NCI-H1436 (cell line): ENCODE measurements around the gene PPP4R1.
"Not testable (repeated sequence)": the region's sequence is repeated elsewhere in the genome, so short reads cannot be mapped to it uniquely, and the experiment has no call there.

Source experiments
- DNase-seq: peaks from one replicate; lab custom pipeline; 2025; lab: John Stamatoyannopoulos, UW

The PPP4R1 gene

DNA sequence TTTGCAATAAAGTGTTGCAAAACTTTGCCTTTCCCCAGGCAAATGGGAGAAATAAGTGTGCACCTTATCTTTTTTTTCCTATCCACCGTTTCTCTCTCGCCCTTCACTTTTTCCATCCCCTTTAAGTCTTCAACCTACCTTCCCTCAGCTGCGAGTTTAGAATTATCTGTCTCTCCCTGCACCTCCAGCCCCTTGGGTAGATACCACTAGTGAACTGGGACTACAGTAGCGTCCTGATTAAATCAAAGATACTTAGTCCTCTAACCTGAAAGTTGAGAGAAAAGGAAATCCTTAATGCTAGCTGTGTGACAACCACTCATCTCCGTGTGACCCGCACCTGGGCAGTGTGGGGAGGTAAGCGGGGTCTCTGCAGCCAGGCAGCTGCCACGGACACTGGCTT is 16.1 kb upstream of the PPP4R1 start:
- DNase-seq, result no peak

- no peak for DNase-seq
Observed at GRCh38 chr18:9629709-9630108, 15.3 kb upstream of the PPP4R1 start.

DNA sequence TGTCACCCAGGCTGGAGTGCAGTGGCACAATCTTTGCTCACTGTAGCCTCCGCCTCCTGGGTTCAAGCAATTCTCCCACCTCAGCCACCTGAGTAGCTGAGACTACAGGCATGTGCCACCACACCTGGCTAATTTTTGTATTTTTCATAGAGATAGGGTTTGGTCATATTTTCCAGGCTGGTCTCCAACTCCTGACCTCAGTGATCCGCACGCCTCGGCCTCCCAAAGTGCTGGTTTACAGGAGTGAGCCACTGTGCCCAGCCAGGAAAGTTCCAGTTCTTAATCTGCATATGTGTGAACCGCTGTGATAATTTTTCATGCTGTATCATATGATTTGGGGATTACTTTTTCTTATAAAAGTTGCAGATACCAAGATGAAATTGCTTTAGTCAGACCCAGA is 14.6 kb upstream of the PPP4R1 start:
- DNase-seq, result no peak

DNA sequence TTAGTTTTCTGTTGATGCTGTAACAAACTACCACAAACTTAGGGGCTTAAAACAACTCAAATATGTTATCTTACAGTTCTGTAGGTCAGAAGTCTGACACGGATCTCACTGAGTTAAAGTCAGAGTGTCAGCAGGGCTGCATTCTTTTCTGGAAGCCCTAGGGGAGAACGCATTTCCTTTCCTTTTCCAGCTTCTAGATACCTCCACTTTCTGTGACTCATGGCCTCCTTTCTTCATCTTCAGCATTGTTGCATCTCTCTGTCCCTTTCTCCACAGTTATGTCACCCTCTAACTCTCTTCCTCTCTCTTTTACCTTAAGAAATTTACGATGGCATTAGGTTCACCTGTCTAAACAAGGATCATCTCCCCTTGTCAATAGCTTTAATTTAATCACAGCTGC is 13.3 kb upstream of the PPP4R1 start:
- no peak for DNase-seq

- no peak for DNase-seq
Observed at GRCh38 chr18:9619990-9620389, 5.6 kb upstream of the PPP4R1 start.

GRCh38 chr18:9619545-9619944 is 5.2 kb upstream of the PPP4R1 start:
- DNase-seq, result no peak

- no peak for DNase-seq
Observed at GRCh38 chr18:9619056-9619455, 4.7 kb upstream of the PPP4R1 start.

DNA sequence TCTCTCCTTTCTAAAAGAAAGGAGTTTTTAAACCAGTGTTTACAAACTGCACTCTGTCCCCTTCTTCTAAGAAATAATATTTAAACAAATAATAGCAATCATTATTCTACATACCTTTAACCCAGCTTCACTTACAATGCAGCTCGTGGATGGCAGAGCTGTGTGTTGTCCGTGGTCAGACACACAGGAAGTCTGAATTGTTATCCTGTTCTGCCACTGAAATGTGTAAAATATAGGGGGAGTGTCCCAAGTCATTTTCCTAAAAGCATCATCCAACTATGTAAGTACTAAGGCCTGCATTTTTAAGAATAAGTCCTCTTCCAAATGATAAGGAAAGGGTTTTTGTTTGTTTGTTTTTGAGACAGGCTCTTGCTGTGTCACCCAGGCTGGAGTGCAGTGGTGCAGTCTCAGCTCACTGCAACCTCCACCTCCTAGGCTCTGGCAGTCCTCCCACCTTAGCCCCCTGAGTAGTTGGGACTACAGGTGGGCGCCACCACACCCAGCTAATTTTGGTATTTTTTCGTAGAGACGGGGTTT is 2.7 kb upstream of the PPP4R1 start:
- no peak for DNase-seq

- no peak for DNase-seq
Observed at GRCh38 chr18:9616049-9616448, 1.7 kb upstream of the PPP4R1 start.

DNA sequence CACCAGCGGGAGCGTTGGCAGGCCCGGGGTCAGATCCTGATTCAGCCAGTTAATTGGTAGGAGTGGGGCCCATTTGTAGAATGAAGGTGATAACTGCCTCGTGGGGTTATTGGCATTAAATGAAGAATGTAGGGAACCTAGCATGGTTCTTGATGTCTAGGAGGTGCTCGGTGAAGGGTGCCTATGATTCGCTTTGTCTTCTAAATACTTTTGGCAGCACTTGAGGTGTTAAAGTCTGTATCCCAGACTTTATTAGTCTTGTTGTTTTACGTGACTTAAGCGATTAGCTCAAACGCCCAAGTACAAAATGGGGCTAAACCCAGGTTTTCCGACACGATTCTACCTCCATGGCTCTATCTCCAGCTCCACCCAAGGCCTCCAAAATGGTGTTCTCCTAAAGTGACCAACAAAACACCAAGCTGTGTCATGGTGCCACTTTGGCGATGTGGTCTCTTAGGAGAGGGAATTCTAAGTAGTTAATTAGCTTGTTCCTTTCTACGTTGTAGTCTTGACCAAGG is 980 bp upstream of the PPP4R1 start:
- DNase-seq, result no peak

DNA sequence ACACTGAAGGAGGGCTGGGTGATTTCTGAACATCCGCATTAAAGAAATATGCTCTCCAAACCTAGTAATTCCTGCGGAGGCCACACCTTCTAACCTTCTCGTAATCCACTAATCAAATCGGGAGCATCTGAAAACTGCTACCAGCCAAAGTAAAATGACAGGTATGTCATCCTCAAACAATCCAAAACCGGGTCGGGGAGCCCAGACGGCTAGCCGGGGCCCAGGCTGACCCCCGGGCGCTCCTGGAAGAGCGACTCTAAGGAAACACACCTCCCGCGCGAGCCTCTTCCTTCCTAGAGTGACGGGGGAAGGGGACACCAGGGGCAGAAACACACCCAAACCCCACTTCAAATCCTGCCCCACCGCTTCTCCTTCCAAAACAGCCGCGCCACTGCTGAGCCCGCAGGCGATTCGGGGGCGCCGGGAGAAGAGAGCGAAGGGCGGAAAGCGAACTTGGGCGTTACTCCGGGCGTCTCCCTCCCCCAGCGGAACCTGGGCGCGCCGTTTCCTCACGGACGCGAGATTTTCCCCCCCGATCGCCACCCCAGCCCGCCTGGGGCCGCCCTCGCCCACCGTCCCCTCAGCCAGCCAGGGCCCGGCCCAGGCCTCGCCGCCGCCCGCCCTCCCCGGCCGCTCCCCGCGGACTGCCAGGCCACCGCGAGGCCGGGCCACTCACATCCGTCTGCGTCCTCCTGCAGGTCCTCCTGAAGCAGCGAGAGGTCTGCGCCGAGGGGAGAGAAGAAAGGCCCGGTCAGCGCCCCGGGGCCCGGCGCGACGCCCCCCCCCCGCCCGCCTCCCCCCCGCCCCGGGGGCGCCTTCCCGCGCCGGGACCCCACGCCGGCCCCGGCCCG is 584 bp downstream of the PPP4R1 start:
- DNase-seq, result peak; percentile 22

DNA sequence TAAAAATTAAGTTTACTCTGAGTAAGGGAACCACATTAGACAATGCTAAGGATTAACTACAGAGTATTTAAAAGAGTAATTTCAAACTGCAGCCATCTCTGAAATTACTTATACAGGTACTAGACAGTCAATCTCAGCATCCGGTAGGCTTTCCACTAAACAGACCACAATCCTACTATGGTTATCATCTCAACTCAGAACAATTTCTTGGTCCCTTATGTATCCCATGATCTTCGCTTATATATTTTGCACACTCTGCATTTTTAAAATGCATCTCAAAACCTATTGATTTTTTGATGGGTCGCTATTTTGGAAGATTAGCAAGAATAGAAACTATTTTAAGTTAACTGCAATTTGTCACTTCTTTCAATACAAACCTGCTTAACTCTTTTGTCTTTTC is 1.4 kb downstream of the PPP4R1 start:
- DNase-seq, result no peak

DNA sequence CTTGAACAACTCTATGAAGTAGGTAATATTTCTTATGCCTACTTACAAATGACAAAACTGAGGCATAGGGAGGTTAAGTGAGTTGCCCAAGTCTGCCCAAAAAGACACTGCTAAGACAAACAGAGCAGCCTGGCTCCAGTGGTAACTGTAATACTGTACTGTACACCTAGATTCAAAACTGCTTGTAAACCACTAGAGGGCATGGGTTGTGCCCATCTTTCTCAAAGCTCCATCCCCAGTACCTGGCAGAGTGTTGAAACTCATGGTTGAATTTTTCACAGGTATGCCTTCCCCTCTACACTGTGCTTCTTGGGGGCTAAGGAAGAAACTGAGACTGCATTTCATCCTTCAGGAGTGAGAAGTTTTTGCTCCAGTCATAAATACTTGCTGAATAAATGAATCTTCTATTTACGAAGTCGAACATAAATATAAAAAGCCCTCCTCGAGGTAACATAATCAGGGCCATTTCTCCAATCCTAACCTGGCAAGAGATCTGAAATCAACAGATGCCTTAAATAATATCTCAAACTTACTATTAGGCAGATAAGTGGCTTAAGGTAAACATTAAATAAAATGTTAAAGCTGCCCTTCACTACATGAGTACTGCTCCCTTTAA is 2.0 kb downstream of the PPP4R1 start:
- peak; percentile 42 for DNase-seq

- no peak for DNase-seq
Observed at GRCh38 chr18:9609190-9609589, 5.2 kb downstream of the PPP4R1 start.

DNA sequence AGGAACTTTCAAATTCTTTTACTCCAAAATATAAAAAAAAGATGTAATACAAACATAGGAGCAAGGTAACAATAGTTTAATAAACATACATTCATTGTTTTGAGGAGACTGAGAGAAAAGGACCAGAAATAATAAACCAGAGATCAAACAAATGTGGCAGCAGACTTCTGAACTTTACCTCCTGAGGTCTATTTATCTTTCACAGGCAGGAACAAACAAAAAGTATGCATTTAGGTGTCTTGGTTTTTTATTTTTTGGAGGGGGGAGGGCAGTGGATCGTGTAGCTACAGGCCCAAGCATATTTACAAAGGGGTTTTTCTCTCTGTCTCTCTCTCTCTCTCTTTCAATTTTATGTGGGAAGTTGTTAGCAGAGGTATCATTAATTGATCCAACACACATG is 5.6 kb downstream of the PPP4R1 start:
- no peak for DNase-seq

GRCh38 chr18:9608298-9608697 is 6.1 kb downstream of the PPP4R1 start:
- DNase-seq, result no peak

DNA sequence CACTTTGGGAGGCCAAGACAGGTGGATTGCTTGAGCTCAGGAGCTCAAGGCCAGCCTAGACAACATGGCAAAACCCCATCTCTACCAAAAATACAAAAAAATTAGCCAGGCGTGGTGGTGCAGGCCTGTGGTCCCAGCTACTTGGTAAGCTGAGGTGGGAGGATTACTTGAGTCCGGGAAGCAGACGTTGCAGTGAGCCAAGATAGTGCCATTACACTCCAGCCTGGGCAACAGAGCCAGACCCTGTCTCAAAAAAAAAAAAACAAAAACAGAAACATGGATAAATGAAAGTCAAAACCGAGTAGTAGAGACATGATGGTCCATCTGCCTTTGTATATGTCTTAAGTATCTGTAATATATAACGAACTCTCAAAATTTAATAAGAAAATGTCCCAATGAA is 7.2 kb downstream of the PPP4R1 start:
- not testable (repeated sequence) for DNase-seq

- no peak for DNase-seq
Observed at GRCh38 chr18:9606039-9606438, 8.3 kb downstream of the PPP4R1 start.

DNA sequence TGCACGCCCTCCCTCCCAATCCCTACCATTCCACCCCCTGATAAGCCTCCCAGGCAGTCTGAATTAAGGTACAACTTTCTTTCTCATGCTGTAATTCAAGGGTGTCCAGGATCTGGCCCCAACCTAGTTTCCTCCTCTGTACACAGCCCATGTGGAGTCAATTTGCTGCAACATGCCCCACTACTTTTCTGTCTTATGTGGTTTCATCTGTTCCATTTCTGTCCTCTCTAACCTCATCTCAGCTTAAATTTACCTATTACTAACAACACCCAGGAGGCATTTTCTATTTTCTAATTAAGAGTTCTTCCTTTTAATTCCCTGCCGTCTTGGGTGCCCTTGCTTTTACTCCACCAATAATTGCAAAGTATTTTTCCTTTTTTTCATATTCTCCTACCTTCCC is 10.0 kb downstream of the PPP4R1 start:
- DNase-seq, result no peak

DNA sequence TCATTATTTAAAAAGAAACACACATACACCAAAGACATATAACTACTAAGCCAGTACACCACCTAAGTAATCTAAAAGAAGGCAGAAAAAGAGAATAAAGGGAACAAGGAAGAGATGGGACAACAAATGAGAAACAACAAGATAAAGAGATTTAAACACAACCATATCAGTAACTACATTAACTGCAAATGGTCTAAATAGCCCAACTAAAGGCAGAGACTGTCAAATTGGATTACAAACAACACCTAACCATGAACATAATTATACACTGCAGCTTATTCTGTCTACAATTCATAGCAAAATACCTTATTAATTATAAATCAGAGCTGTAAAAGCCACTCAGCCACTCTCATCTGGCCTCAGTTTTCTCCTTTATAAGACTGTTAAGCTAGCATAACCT is 15.0 kb downstream of the PPP4R1 start:
- no peak for DNase-seq

DNA sequence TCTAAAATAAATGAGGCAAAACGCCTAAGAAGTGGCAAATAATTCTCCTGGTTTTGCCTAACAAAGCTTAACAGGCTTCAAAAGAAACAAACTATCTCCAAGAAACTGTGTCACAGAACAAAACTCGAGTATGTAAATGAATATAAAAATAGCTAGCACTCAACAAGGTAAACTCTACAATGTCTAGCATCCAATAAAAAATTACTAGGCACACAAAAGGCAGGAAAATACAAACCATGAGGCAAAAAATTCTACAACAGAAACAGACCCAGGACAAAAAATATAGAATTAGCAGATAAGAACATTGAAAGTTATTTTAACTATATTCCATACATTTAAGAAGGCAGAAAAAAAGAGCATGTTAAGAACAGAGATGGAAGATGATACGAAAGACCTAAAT is 16.8 kb downstream of the PPP4R1 start:
- no peak for DNase-seq

DNA sequence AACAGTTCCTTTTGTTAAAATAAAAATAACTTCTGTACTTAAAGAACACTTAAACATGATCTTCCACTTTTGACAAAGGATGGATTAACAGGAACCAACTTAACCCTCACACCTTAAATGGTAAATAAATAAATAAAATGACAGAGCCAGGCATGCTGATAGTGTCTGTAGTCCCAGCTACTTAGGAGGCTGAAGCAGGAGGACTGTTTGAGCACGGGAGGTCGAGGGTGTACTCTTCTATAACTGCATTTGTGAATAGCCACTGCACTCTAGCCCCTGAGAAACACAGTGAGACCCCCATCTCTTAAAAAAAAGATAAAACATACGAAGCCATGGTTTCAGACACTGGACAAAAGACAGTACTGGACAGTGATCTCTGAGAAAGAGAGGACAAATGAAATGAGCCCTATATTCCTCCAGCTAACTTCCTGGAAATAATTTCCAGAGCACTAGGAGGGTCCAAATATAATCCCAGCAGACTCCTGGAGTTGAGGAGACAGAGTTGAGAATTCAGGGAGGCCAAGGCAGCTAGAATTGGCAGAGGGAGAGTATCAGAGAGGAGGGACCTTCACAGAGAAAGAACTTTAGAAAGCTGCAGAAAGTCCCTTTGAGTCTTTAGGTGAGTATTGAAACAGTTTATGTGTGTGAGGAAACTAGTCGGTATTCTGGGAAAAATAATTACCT is 17.4 kb downstream of the PPP4R1 start:
- DNase-seq, result no peak

DNA sequence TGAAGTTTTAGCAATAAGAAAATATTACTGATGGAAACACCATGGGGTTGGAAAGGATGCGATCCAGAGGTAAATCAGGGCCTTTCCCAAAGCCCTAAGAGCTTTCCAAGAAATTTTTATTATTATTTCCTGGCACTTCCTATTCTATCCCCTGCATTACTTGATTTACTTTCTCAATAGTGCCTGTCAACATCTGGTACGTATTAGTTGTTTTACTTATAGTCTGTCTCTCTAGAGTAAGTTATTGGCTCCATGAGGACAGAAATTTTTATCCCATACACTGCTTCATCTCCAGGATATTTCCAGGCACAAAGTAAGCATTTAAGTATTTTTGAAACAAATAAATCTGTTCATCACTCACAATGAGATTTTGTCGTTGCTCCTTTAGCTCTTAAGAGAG is 18.1 kb downstream of the PPP4R1 start:
- no peak for DNase-seq
